DMS53 treated with DMSO at 0.1 percent for 48 hours (cell line): Measurements from ENCODE around the gene FMN2.

Source experiments
- DNase-seq: peaks from one replicate; lab custom pipeline; 2025; ENCODE audit not compliant: unreplicated experiment; lab: John Stamatoyannopoulos, UW

Gene FMN2

GRCh38 chr1:240091614-240092300 is at the start of gene FMN2:
TSS of gene FMN2 (plus strand) at chr1:240091883. CDS start at chr1:240092110, 227 bp downstream.
- DNase-seq, result peak; percentile 43

- DNase-seq, result no peak
These were observed 47.1 kb upstream of the FMN2 start for GRCh38 chr1:240044620-240045019.

GRCh38 chr1:240046000-240046399 is 45.7 kb upstream of the FMN2 start:
- DNase-seq, result no peak

- no peak for DNase-seq
These were observed 37.5 kb upstream of the FMN2 start for GRCh38 chr1:240054109-240054701.

- DNase-seq, result no peak
These were observed 35.7 kb upstream of the FMN2 start for GRCh38 chr1:240055936-240056335.

GRCh38 chr1:240056350-240056749 is 35.3 kb upstream of the FMN2 start:
- no peak for DNase-seq

- no peak for DNase-seq
These were observed 33.6 kb upstream of the FMN2 start for GRCh38 chr1:240058049-240058448.

- DNase-seq, result no peak
These were observed 22.7 kb upstream of the FMN2 start for GRCh38 chr1:240068961-240069360.

GRCh38 chr1:240070188-240070587 is 21.5 kb upstream of the FMN2 start:
- no peak for DNase-seq

GRCh38 chr1:240073097-240073496 is 18.6 kb upstream of the FMN2 start:
- DNase-seq, result no peak

- no peak for DNase-seq
These were observed 17.3 kb upstream of the FMN2 start for GRCh38 chr1:240074422-240074821.

- DNase-seq, result no peak
These were observed 16.8 kb upstream of the FMN2 start for GRCh38 chr1:240074908-240075307.

- DNase-seq, result no peak
These were observed 7.3 kb upstream of the FMN2 start for GRCh38 chr1:240084337-240084736.

- no peak for DNase-seq
These were observed 6.9 kb upstream of the FMN2 start for GRCh38 chr1:240084749-240085148.

- no peak for DNase-seq
These were observed 5.0 kb upstream of the FMN2 start for GRCh38 chr1:240086726-240087125.

- no peak for DNase-seq
These were observed 1.7 kb upstream of the FMN2 start for GRCh38 chr1:240090014-240090413.

GRCh38 chr1:240090957-240091600 is 604 bp upstream of the FMN2 start:
- no peak for DNase-seq

- no peak for DNase-seq
These were observed 827 bp downstream of the FMN2 start for GRCh38 chr1:240092301-240093119.

- no peak for DNase-seq
These were observed 1.7 kb downstream of the FMN2 start for GRCh38 chr1:240093120-240093961.

- DNase-seq, result no peak
These were observed 2.5 kb downstream of the FMN2 start for GRCh38 chr1:240094041-240094722.
